HCT116 (cell line): ENCODE results near the gene CAMKMT. TPM values are rescaled to one million over a fixed set of nuclear protein-coding genes. Genes with fewer than 3 reads are reported as not detected.

Source experiments
- ATAC-seq: fragments of 200-7000 bp; cut with Tn5 transposase; 2 replicates; pipeline ENCODE4 v1.9.1; 2020; ENCODE audit warnings: mild to moderate bottlenecking, moderate library complexity
- BruUV-seq: library from RNA; stranded (reverse); fragments of 400-500 nt; replicated peaks from 2 replicates; lab custom pipeline; 2021; lab: Mats Ljungman, UMichigan
- CTCF ChIA-PET: fragments of 300-600 bp; sonication (Branson Sonifier 250); formaldehyde crosslinking; loops from one replicate; lab custom pipeline; 2021; ENCODE audit warnings: antibody characterized with exemption; lab: Charles Lee
- POLR2A ChIA-PET: fragments of 300-600, 350-600 bp; sonication (Branson Sonifier 250); formaldehyde crosslinking; loops from one replicate; lab custom pipeline; 2021; ENCODE audit warnings: antibody characterized with exemption; lab: Charles Lee
- RAD21 ChIA-PET, 2 experiments: fragments of 300-600 bp; sonication (Branson Sonifier 250); formaldehyde crosslinking; loops; one replicate each; lab custom pipeline; 2023; ENCODE audit warnings: low total read pairs in 2 of 2; ENCODE audit not compliant: uncharacterized antibody in 2 of 2, unreplicated experiment in 2 of 2, low non-redundant PET in 1 of 2; lab: Charles Lee
- DNase-seq: peaks from one replicate; pipeline ENCODE4 v3.0.0-alpha.2; 2010; ENCODE audit warnings: low read depth, low spot score
- H2AFZ ChIP-seq: fragments of 200-600 bp; shearing (Covaris generic), sonication (generic); 2 replicates; pipeline ENCODE4 v1.6.1; 2017; ENCODE audit warnings: low read depth, mixed run types, mixed read lengths, antibody characterized with exemption, low read length; ENCODE audit not compliant: poor library complexity, severe bottlenecking
- H3K27ac ChIP-seq: 2 replicates; pipeline ENCODE4 v1.5.1; 2012; ENCODE audit warnings: low read depth, low read length
- H3K27me3 ChIP-seq: fragments of 200-600 bp; sonication (generic); 2 replicates; pipeline ENCODE4 v1.6.1; 2016; ENCODE audit warnings: mixed run types, low read length, mixed read lengths; ENCODE audit not compliant: insufficient read depth
- H3K36me3 ChIP-seq, 2 experiments: fragments of 200-500 bp in 1 of 2; fragments of 200-600 bp in 1 of 2; sonication (Bioruptor generic) in 1 of 2; sonication (generic) in 1 of 2; 2 replicates each; pipeline versions ENCODE4 v1.5.1 to v1.6.1; 2014 to 2016; ENCODE audit warnings: low read length in 2 of 2, inconsistent platforms in 1 of 2, mixed read lengths in 1 of 2, mixed run types in 1 of 2; ENCODE audit not compliant: insufficient read depth in 2 of 2, control insufficient read depth in 1 of 2
- H3K4me1 ChIP-seq, 2 experiments: fragments of 200-600 bp in 1 of 2; sonication (generic) in 1 of 2; 2 replicates each; pipeline versions ENCODE4 v1.5.1 to v1.6.1; 2012 to 2017; ENCODE audit warnings: low read length in 2 of 2, inconsistent platforms in 1 of 2, mild to moderate bottlenecking in 1 of 2, mixed read lengths in 1 of 2, mixed run types in 1 of 2, moderate library complexity in 1 of 2; ENCODE audit not compliant: insufficient read depth in 2 of 2, control insufficient read depth in 1 of 2
- H3K4me2 ChIP-seq: fragments of 200-600 bp; sonication (generic); 2 replicates; pipeline ENCODE4 v1.6.1; 2017; ENCODE audit warnings: mixed run types, low read length, mixed read lengths
- H3K4me3 ChIP-seq, 2 experiments: fragments of 200-600 bp in 1 of 2; sonication (generic) in 1 of 2; replicated peaks in 1 of 2; 2 replicates each; pipeline ENCODE4 v1.5.1; 2011 to 2016; ENCODE audit warnings: low read length in 2 of 2, control low read depth in 1 of 2, low read depth in 1 of 2, mild to moderate bottlenecking in 1 of 2, mixed read lengths in 1 of 2, mixed run types in 1 of 2
- H3K79me2 ChIP-seq: fragments of 200-600 bp; sonication (generic); 2 replicates; pipeline ENCODE4 v1.6.1; 2017; ENCODE audit warnings: mild to moderate bottlenecking, mixed run types, low read length, moderate library complexity, mixed read lengths; ENCODE audit not compliant: insufficient read depth
- H3K9ac ChIP-seq: fragments of 200-600 bp; sonication (generic); 2 replicates; pipeline ENCODE4 v1.6.1; 2016; ENCODE audit warnings: low read length, mixed read lengths
- H3K9me2 ChIP-seq: fragments of 200-600 bp; sonication (generic), shearing (Covaris generic); 2 replicates; pipeline ENCODE4 v1.6.1; 2017; ENCODE audit warnings: mixed run types, mild to moderate bottlenecking, moderate library complexity; ENCODE audit not compliant: insufficient read depth
- H3K9me3 ChIP-seq, 2 experiments: fragments of 200-500 bp in 1 of 2; fragments of 200-600 bp in 1 of 2; sonication (Bioruptor generic) in 1 of 2; sonication (generic) in 1 of 2; 2 replicates each; pipeline ENCODE4 v1.6.1; 2014 to 2017; ENCODE audit warnings: low read length in 2 of 2, mixed read lengths in 2 of 2, inconsistent platforms in 1 of 2, low read depth in 1 of 2, mild to moderate bottlenecking in 1 of 2, mixed run types in 1 of 2, moderate library complexity in 1 of 2; ENCODE audit not compliant: control insufficient read depth in 1 of 2, insufficient read depth in 1 of 2
- H4K20me1 ChIP-seq: fragments of 200-600 bp; sonication (generic), shearing (Covaris generic); 2 replicates; pipeline ENCODE4 v1.6.1; 2017; ENCODE audit warnings: mixed run types, mild to moderate bottlenecking, moderate library complexity; ENCODE audit not compliant: insufficient read depth
- ATF3 ChIP-seq: IDR thresholded peaks from 2 replicates; pipeline ENCODE4 v1.6.1; 2012
- CEBPB ChIP-seq: IDR thresholded peaks from 2 replicates; pipeline ENCODE4 v1.6.1; 2012; ENCODE audit warnings: low read depth
- CTCF ChIP-seq, 3 experiments: fragments of 200-600 bp in 1 of 3; sonication (generic) in 1 of 3; IDR thresholded peaks in 2 of 3; conservative IDR thresholded peaks in 1 of 3; 2 replicates each; pipeline ENCODE4 v1.5.1; 2012 to 2017; ENCODE audit warnings: low read depth in 2 of 3, low read length in 2 of 3, antibody characterized with exemption in 1 of 3, borderline replicate concordance in 1 of 3, control low read depth in 1 of 3, mild to moderate bottlenecking in 1 of 3, mixed read lengths in 1 of 3, mixed run types in 1 of 3, moderate library complexity in 1 of 3; ENCODE audit not compliant: insufficient read depth in 1 of 3
- EGR1 ChIP-seq: IDR thresholded peaks from 2 replicates; pipeline ENCODE4 v1.6.1; 2012; ENCODE audit warnings: low read depth
- ELF1 ChIP-seq: IDR thresholded peaks from 2 replicates; pipeline ENCODE4 v1.6.1; 2012; ENCODE audit warnings: low read depth, borderline replicate concordance
- EZH2 ChIP-seq: fragments of 200-600 bp; sonication (generic); IDR thresholded peaks from 2 replicates; pipeline ENCODE4 v1.6.1; 2017; ENCODE audit warnings: antibody characterized with exemption, mixed run types
- FOSL1 ChIP-seq: IDR thresholded peaks from 2 replicates; pipeline ENCODE4 v1.6.1; 2012; ENCODE audit warnings: low read depth
- POLR2A ChIP-seq: IDR thresholded peaks from 2 replicates; pipeline ENCODE4 v1.7.0; 2011; ENCODE audit warnings: borderline replicate concordance; ENCODE audit not compliant: insufficient read depth, insufficient read length; ENCODE audit errors: extremely low read depth
- POLR2AphosphoS5 ChIP-seq: IDR thresholded peaks from 2 replicates; pipeline ENCODE4 v1.6.1; 2011; ENCODE audit warnings: mild to moderate bottlenecking, low read depth, low read length, moderate library complexity
- RAD21 ChIP-seq: IDR thresholded peaks from 2 replicates; pipeline ENCODE4 v1.6.1; 2012; ENCODE audit warnings: low read depth, mild to moderate bottlenecking
- REST ChIP-seq: IDR thresholded peaks from 2 replicates; pipeline ENCODE4 v1.6.1; 2012; ENCODE audit warnings: low read depth
- SIN3A ChIP-seq: IDR thresholded peaks from 2 replicates; pipeline ENCODE4 v1.6.1; 2012; ENCODE audit warnings: low read depth
- SP1 ChIP-seq: IDR thresholded peaks from 2 replicates; pipeline ENCODE4 v1.6.1; 2012; ENCODE audit warnings: low read depth
- SRF ChIP-seq: IDR thresholded peaks from 2 replicates; pipeline ENCODE4 v1.6.1; 2012; ENCODE audit warnings: low read depth
- YY1 ChIP-seq: IDR thresholded peaks from 2 replicates; pipeline ENCODE4 v1.6.1; 2011; ENCODE audit warnings: low read length, low read depth, moderate library complexity, mild to moderate bottlenecking; ENCODE audit not compliant: insufficient replicate concordance; ENCODE audit errors: extremely low read depth
- ZBTB33 ChIP-seq: IDR thresholded peaks from 2 replicates; pipeline ENCODE4 v1.6.1; 2011; ENCODE audit warnings: mild to moderate bottlenecking, low read length, moderate library complexity; ENCODE audit not compliant: insufficient replicate concordance; ENCODE audit errors: extremely low read depth
- ZFX ChIP-seq: fragments of 450-650 bp; IDR thresholded peaks from 2 replicates; pipeline ENCODE4 v1.6.1; 2017
- intact Hi-C: fragments of 100-400 bp; cut with micrococcal nuclease; formaldehyde crosslinking; loops from 2 replicates; pipeline ENCODE4 v1.10.0; 2022
- total RNA-seq: library from RNA; stranded (reverse); gene quantifications from one replicate; pipeline ENCODE4 v1.2.1, GENCODE V29; 2021; ENCODE audit not compliant: unreplicated experiment

Gene CAMKMT
- total RNA-seq, 1 experiment from 2014 or later: 10.6 TPM

GRCh38 chr2:44433895-44434294 is 72.1 kb downstream of the CAMKMT start (continued):
- no peak for TF ChIP-seq EZH2
- no peak for TF ChIP-seq SIN3A

- H3K27ac ChIP-seq: no peak overlapping the region
- no peaks in the 10 kb centered on the region for H3K36me3 ChIP-seq
- H3K4me1 ChIP-seq: no peaks in the 10 kb centered on the region; a peak in 1 of 4 replicates
- no peaks in the 10 kb centered on the region for H3K79me2 ChIP-seq
- POLR2A ChIA-PET: no interaction called here
- H3K4me2 ChIP-seq: no peak overlapping the region
- no peaks in the 10 kb centered on the region for H4K20me1 ChIP-seq
- DNase-seq: no peak
- TF ChIP-seq CTCF (IDR thresholded peaks at IDR 0.05 in 2 of 3, conservative IDR thresholded peaks at IDR 0.05 in 1 of 3; ENCODE audit: borderline replicate concordance in 1 of 3, insufficient read depth in 1 of 3, low read depth in 2 of 3, low read length in 2 of 3) (no peak), EGR1 (no peak), SRF (no peak), ZFX (no peak), POLR2AphosphoS5 (no peak), ELF1 (no peak), CEBPB (no peak), FOSL1 (no peak), SIN3A (no peak), YY1 (no peak), POLR2A (no peak), EZH2 (no peak), SP1 (no peak), ZBTB33 (no peak), REST (no peak), ATF3 (no peak), RAD21 (no peak)
- TF ChIP-seq, all 23 proteins: peak for 0
- no TSS peak for BruUV-seq
- no peak overlapping the region for H3K4me3 ChIP-seq
- no peaks in the 10 kb centered on the region for H3K9me2 ChIP-seq
- intact Hi-C loops: no loop called here
- no peak overlapping the region for H3K9ac ChIP-seq
- CTCF ChIA-PET: interaction anchor here (0.9 to 1.6 kb wide), 2 partner anchors 38 to 49 kb away, joined by 3 to 4 read pairs; no protein-coding TSS in a partner anchor
- no peak for ATAC-seq
- no peaks in the 10 kb centered on the region for H3K9me3 ChIP-seq
- H3K27me3 ChIP-seq: no peaks in the 10 kb centered on the region
- no peak overlapping the region for H2AFZ ChIP-seq
- RAD21 ChIA-PET: no interaction called here
Measured at GRCh38 chr2:44441200-44441599, 79.5 kb downstream of the CAMKMT start.
